GM12878 (cell line): ENCODE results near the gene CPLX4. TPM values are rescaled to one million over a fixed set of nuclear protein-coding genes. Genes with fewer than 3 reads are reported as not detected.

Experiments used
- ATAC-seq: fragments of 200-7000 bp; cut with Tn5 transposase; 3 replicates; pipeline ENCODE4 v1.9.1; 2020; ENCODE audit warnings: mild to moderate bottlenecking, moderate library complexity
- BruUV-seq: library from RNA; stranded (reverse); fragments of 400-500 nt; replicated peaks from 2 replicates; lab custom pipeline; 2021; lab: Mats Ljungman, UMichigan
- CTCF ChIA-PET: fragments of 300-600 bp; sonication (Branson Sonifier 250); formaldehyde crosslinking; extraction: SDS; loops from one replicate; lab custom pipeline; 2021; ENCODE audit warnings: inconsistent platforms; lab: Yijun Ruan, JAX
- POLR2A ChIA-PET: fragments of 350-600 bp; formaldehyde crosslinking; extraction: SDS; loops from one replicate; lab custom pipeline; 2021; ENCODE audit warnings: inconsistent platforms; lab: Charles Lee
- RAD21 ChIA-PET: fragments of 300-600 bp; sonication (Branson Sonifier 250); formaldehyde crosslinking; loops from one replicate; lab custom pipeline; 2023; ENCODE audit warnings: antibody characterized with exemption; ENCODE audit not compliant: unreplicated experiment; lab: Charles Lee
- SMC1A ChIA-PET: fragments of 300-600 bp; sonication (Branson Sonifier 250); formaldehyde crosslinking; loops from one replicate; lab custom pipeline; 2023; ENCODE audit not compliant: unreplicated experiment, uncharacterized antibody; lab: Charles Lee
- DNase-seq: peaks from one replicate; pipeline ENCODE4 v3.0.0-alpha.2; 2011; ENCODE audit warnings: low read depth, low spot score
- FAIRE-seq: peaks from 3 replicates; lab custom pipeline; 2011; peaks lifted over from hg19 to GRCh38; lab: Jason Lieb, UNC
- H2AFZ ChIP-seq: 2 replicates; pipeline ENCODE4 v1.6.0; 2011; ENCODE audit warnings: low read depth, low read length, control low read depth; ENCODE audit not compliant: control insufficient read depth
- H3K27ac ChIP-seq: 2 replicates; pipeline ENCODE4 v1.5.1; 2011; ENCODE audit warnings: control low read depth; ENCODE audit not compliant: control insufficient read depth, insufficient read depth
- H3K27me3 ChIP-seq, 2 experiments: replicated peaks in 1 of 2; 2 replicates each; pipeline versions ENCODE4 v1.6.0 to v1.6.1; 2011; ENCODE audit warnings: low read length in 1 of 2; ENCODE audit not compliant: control insufficient read depth in 2 of 2, insufficient read depth in 2 of 2
- H3K36me3 ChIP-seq, 2 experiments: 2 replicates each; pipeline ENCODE4 v1.5.1; 2011; ENCODE audit warnings: low read length in 1 of 2; ENCODE audit not compliant: control insufficient read depth in 2 of 2, insufficient read depth in 2 of 2
- H3K4me1 ChIP-seq: 2 replicates; pipeline ENCODE4 v1.6.1; 2011; ENCODE audit warnings: mild to moderate bottlenecking, low read length, moderate library complexity, mixed read lengths; ENCODE audit not compliant: control insufficient read depth, insufficient read depth
- H3K4me2 ChIP-seq: 2 replicates; pipeline ENCODE4 v1.6.0; 2011; ENCODE audit warnings: control low read depth; ENCODE audit not compliant: control insufficient read depth, insufficient read depth
- H3K4me3 ChIP-seq: fragments of 200-600 bp; sonication (generic); 2 replicates; pipeline ENCODE4 v1.5.1; 2016
- H3K79me2 ChIP-seq: 2 replicates; pipeline ENCODE4 v1.6.0; 2011; ENCODE audit warnings: low read length; ENCODE audit not compliant: control insufficient read depth, insufficient read depth
- H3K9ac ChIP-seq: 2 replicates; pipeline ENCODE4 v1.8.0; 2011; ENCODE audit warnings: low read length, control low read depth, mixed read lengths; ENCODE audit not compliant: control insufficient read depth, insufficient read depth
- H3K9me3 ChIP-seq: replicated peaks from 3 replicates; pipeline ENCODE4 v1.5.1; 2011; ENCODE audit warnings: mild to moderate bottlenecking, low read length; ENCODE audit not compliant: control insufficient read depth, insufficient read depth
- H4K20me1 ChIP-seq: 2 replicates; pipeline ENCODE4 v1.6.0; 2011; ENCODE audit not compliant: control insufficient read depth, insufficient read depth
- CEBPZ ChIP-seq: fragments of 150-350 bp; IDR thresholded peaks from 2 replicates; pipeline ENCODE4 v1.6.1; 2016; ENCODE audit warnings: low read depth, low read length
- MTA3 ChIP-seq: IDR thresholded peaks from 2 replicates; pipeline ENCODE4 v1.6.1; 2012; ENCODE audit warnings: low read length, inconsistent platforms, borderline replicate concordance
- MXI1 ChIP-seq: fragments of 150-350 bp; IDR thresholded peaks from 2 replicates; pipeline ENCODE4 v1.6.1; 2011; ENCODE audit warnings: low read depth, mild to moderate bottlenecking, inconsistent platforms, low read length, improper control_type of control experiment
- RELA ChIP-seq: fragments of 450-650 bp; IDR thresholded peaks from 2 replicates; pipeline ENCODE4 v1.8.0; 2014; ENCODE audit warnings: borderline replicate concordance; ENCODE audit not compliant: partially characterized antibody
- REST ChIP-seq: IDR thresholded peaks from 2 replicates; pipeline ENCODE4 v1.6.1; 2012; ENCODE audit warnings: mild to moderate bottlenecking, low read depth, low read length
- SREBF1 ChIP-seq: IDR thresholded peaks from 2 replicates; pipeline ENCODE4 v1.6.1; 2012; ENCODE audit warnings: mild to moderate bottlenecking, low read length
- ZBTB11 ChIP-seq: fragments of 450-650 bp; formaldehyde crosslinking; IDR thresholded peaks from 2 replicates; pipeline ENCODE4 v1.5.0; 2022; ENCODE audit warnings: mild to moderate bottlenecking, missing genetic modification characterization
- ZNF687 ChIP-seq: fragments of 450-650 bp; IDR thresholded peaks from 2 replicates; pipeline ENCODE4 v1.6.1; 2017; ENCODE audit warnings: mild to moderate bottlenecking, moderate library complexity
- WGBS: methylation state at CpG from one replicate; pipeline ENCODE4 v1.1.6; 2016; ENCODE audit warnings: low lambda C conversion rate; ENCODE audit not compliant: insufficient replicate concordance, insufficient coverage; ENCODE audit errors: missing lambda C conversion rate; 5-methylcytosine and 5-hydroxymethylcytosine counted together
- in situ Hi-C: fragments of 300-500 bp; cut with MboI; formaldehyde crosslinking; loops from 9 replicates; pipeline ENCODE4 v1.14.3; 2018; ENCODE audit warnings: mixed read lengths
- intact Hi-C: fragments of 100-400 bp; cut with micrococcal nuclease; formaldehyde crosslinking; loops from one replicate; pipeline ENCODE4 v1.14.2; 2022; ENCODE audit not compliant: unreplicated experiment
- polyA plus RNA-seq, 11 experiments: library from polyadenylated mRNA; depleted of rRNA in 4 of 11; unstranded in 6 of 11; stranded (reverse) in 5 of 11; fragments of >200 nt; fragmentation: Nextera tagmentation in 4 of 11; fragmentation: Illumina TruSeq in 1 of 11; extraction: Ambion mirVana in 4 of 11; extraction: Trizol in 1 of 11; gene quantifications; 1 replicate in 1 of 11; 2 replicates in 10 of 11; pipeline versions ENCODE4 v1.2.1 to v1.2.3, GENCODE V29; 2011 to 2016; ENCODE audit warnings: inconsistent platforms in 2 of 11, missing spikeins in 2 of 11, low read depth in 1 of 11
- total RNA-seq, 4 experiments: library from RNA; depleted of rRNA in 3 of 4; stranded (reverse); fragments of >200 nt in 3 of 4; fragmentation: Illumina TruSeq in 1 of 4; extraction: Trizol in 1 of 4; gene quantifications; 2 replicates each; pipeline versions ENCODE4 v1.2.1 to v1.2.3, GENCODE V29; 2013 to 2021

The CPLX4 gene
- total and polyA plus RNA-seq, 10 of the 15 experiments (the other 5 are each of a cell fraction or from before 2014, with no cell fraction given): not detected

- FAIRE-seq: no peak
- TF ChIP-seq REST: no peak
- no peak for TF ChIP-seq MXI1
- no peak for TF ChIP-seq RELA
- TF ChIP-seq CEBPZ: no peak
- no peak for TF ChIP-seq ZBTB11
- no peak for TF ChIP-seq SREBF1
- TF ChIP-seq MTA3: no peak
- TF ChIP-seq ZNF687: no peak
Measured at GRCh38 chr18:59303656-59304195, 14.7 kb downstream of the CPLX4 start.

More at GRCh38 chr18:59303656-59304195, 14.7 kb downstream of the CPLX4 start:
- SMC1A ChIA-PET: interaction anchor here (0.9 to 3.3 kb wide), 3 partner anchors 13 to 99 kb away, joined by 3 to 21 read pairs (median 4); no protein-coding TSS in a partner anchor
- RAD21 ChIA-PET: interaction anchor here (2.4 kb wide), 1 partner anchor 99 kb away, joined by 13 read pairs; no protein-coding TSS in a partner anchor
- no peaks in the 10 kb centered on the region for H3K4me1 ChIP-seq
- no TSS peak for BruUV-seq
- in situ Hi-C loops (no loop called here), intact Hi-C loops (no loop called here)
- H3K36me3 ChIP-seq: no peaks in the 10 kb centered on the region
- no peak overlapping the region for H3K9ac ChIP-seq
- H3K4me3 ChIP-seq: no peak overlapping the region
- 22% methylated on average over 9 of the region's 9 CpGs for WGBS
- no peak for ATAC-seq
- no peak overlapping the region for H3K27ac ChIP-seq
- H2AFZ ChIP-seq: no peak overlapping the region
- no peak for DNase-seq
- CTCF ChIA-PET: interaction anchor here (0.6 to 4.4 kb wide), 4 partner anchors 95 to 206 kb away, joined by 3 to 33 read pairs (median 4); no protein-coding TSS in a partner anchor
- no peaks in the 10 kb centered on the region; the same call in 2 of the 3 replicates for H3K9me3 ChIP-seq
- peaks cover 0 to 7% of the 10 kb centered on the region in 2 experiments; a peak in 3 of 4 replicates for H3K27me3 ChIP-seq
- POLR2A ChIA-PET: no interaction called here
- no peak overlapping the region for H3K4me2 ChIP-seq
- no peaks in the 10 kb centered on the region for H4K20me1 ChIP-seq
- H3K79me2 ChIP-seq: no peaks in the 10 kb centered on the region
